Karpas-422 (cell line): ENCODE data around the gene CCL11. TPM values are rescaled to one million over a fixed set of nuclear protein-coding genes. Genes with fewer than 3 reads are reported as not detected.
"Not testable (repeated sequence)": the region's sequence is repeated elsewhere in the genome, so short reads cannot be mapped to it uniquely, and the experiment has no call there.

Source experiments
- DNase-seq: peaks from one replicate; pipeline ENCODE4 v3.0.0-alpha.2; 2015
- H2AFZ ChIP-seq: fragments of 200-600 bp; sonication (generic); 2 replicates; pipeline ENCODE4 v1.6.1; 2014; ENCODE audit warnings: antibody characterized with exemption, low read length, mixed read lengths
- H3K27ac ChIP-seq: fragments of 200-600 bp; sonication (generic); 2 replicates; pipeline ENCODE4 v1.5.1; 2014; ENCODE audit warnings: mild to moderate bottlenecking, low read length, moderate library complexity
- H3K27me3 ChIP-seq: fragments of 200-600 bp; sonication (generic); 2 replicates; pipeline ENCODE4 v1.6.1; 2014; ENCODE audit warnings: low read length, mixed read lengths
- H3K36me3 ChIP-seq: fragments of 200-600 bp; sonication (generic); 2 replicates; pipeline ENCODE4 v1.6.1; 2014; ENCODE audit warnings: low read length, mixed read lengths; ENCODE audit not compliant: insufficient read depth
- H3K4me1 ChIP-seq: fragments of 200-600 bp; sonication (generic); 2 replicates; pipeline ENCODE4 v1.6.1; 2014; ENCODE audit warnings: mild to moderate bottlenecking, low read length, mixed read lengths
- H3K4me2 ChIP-seq: fragments of 200-600 bp; sonication (generic); 2 replicates; pipeline ENCODE4 v1.6.1; 2014; ENCODE audit warnings: low read length, low read depth, mild to moderate bottlenecking; ENCODE audit not compliant: poor library complexity, severe bottlenecking
- H3K4me3 ChIP-seq: fragments of 200-600 bp; sonication (generic); 2 replicates; pipeline ENCODE4 v1.5.1; 2014; ENCODE audit warnings: mild to moderate bottlenecking, antibody characterized with exemption, low read length, mixed read lengths
- H3K79me2 ChIP-seq: fragments of 200-600 bp; sonication (generic); 2 replicates; pipeline ENCODE4 v1.6.1; 2014; ENCODE audit warnings: mild to moderate bottlenecking, low read length, mixed read lengths
- H3K9ac ChIP-seq: fragments of 200-600 bp; sonication (generic); 2 replicates; pipeline ENCODE4 v1.6.0; 2014; ENCODE audit warnings: low read length
- H3K9me2 ChIP-seq: fragments of 200-600 bp; sonication (generic), shearing (Covaris generic); replicated peaks from 2 replicates; pipeline ENCODE4 v1.6.0; 2014; ENCODE audit warnings: mild to moderate bottlenecking, low read length, moderate library complexity; ENCODE audit not compliant: insufficient read depth
- H3K9me3 ChIP-seq: fragments of 300-700, 200-600 bp; sonication (generic); 2 replicates; pipeline ENCODE4 v1.6.1; 2014; ENCODE audit warnings: low read length, mixed read lengths
- H4K20me1 ChIP-seq: fragments of 200-600 bp; sonication (generic); 2 replicates; pipeline ENCODE4 v1.6.1; 2014; ENCODE audit warnings: mild to moderate bottlenecking, antibody characterized with exemption, low read length, low read depth; ENCODE audit not compliant: insufficient read depth
- total RNA-seq: library from RNA; depleted of rRNA; stranded (reverse); fragments of >200 nt; shearing (Covaris generic); gene quantifications from 2 replicates; pipeline ENCODE4 v1.2.3, GENCODE V29; 2014; ENCODE audit warnings: low replicate concordance; rRNA removed

The CCL11 gene
- total RNA-seq, 1 experiment from 2014 or later: not detected

DNA sequence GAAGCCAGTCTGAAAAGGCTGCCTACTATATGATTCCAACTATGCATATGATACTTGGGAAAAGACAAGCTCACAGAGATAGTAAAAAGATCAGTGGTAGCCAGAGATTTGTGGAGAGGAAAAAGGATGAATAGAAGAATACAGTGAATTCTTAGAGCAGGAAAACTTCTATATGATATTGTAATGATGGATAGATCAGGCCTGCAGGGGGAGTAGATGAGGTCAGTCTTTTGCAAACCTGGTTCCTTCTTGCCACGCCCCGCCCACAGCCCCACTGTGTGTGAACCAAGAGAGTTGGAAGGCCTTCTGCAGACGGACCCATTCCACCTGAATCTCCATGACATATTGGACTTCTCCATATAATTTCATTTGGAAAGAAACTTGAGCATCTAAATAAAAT, 32.9 kb downstream of the CCL11 start:
- Histone ChIP-seq H3K4me1 (no peaks in the 10 kb centered on the region), H3K4me2 (no peak overlapping the region), H3K27ac (no peak overlapping the region), H3K9me2 (no peaks in the 10 kb centered on the region), H4K20me1 (no peaks in the 10 kb centered on the region), H2AFZ (no peak overlapping the region), H3K36me3 (no peaks in the 10 kb centered on the region), H3K9ac (no peak overlapping the region), H3K79me2 (no peaks in the 10 kb centered on the region), H3K4me3 (no peak overlapping the region), H3K9me3 (no peaks in the 10 kb centered on the region), H3K27me3 (no peaks in the 10 kb centered on the region)
- DNase-seq: peak; percentile 76

DNA sequence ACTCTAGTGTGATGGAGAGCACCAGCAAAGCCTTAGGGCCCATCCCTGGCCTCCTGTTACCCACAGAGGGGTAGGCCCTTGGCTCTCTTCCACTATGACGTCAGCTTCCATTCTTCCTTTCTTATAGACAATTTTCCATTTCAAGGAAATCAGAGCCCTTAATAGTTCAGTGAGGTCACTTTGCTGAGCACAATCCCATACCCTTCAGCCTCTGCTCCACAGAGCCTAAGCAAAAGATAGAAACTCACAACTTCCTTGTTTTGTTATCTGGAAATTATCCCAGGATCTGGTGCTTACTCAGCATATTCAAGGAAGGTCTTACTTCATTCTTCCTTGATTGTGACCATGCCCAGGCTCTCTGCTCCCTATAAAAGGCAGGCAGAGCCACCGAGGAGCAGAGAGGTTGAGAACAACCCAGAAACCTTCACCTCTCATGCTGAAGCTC, 33.5 kb downstream of the CCL11 start, which contains the start of gene CCL8:
CCL8 (plus strand) TSS at position 397 of the 445 bp plus-strand sequence. CDS start 67 bp downstream, outside the sequence.
- H3K9ac ChIP-seq: no peak within 1 kb of the TSS
- no peak within 1 kb of the TSS for H3K4me2 ChIP-seq
- no peaks in the 10 kb centered on the region for H3K9me2 ChIP-seq
- no peak within 1 kb of the TSS for H2AFZ ChIP-seq
- H4K20me1 ChIP-seq: no peaks in the 10 kb centered on the region
- H3K27me3 ChIP-seq: no peaks in the 10 kb centered on the region
- H3K79me2 ChIP-seq: no peaks in the 10 kb centered on the region
- H3K4me1 ChIP-seq: no peaks in the 10 kb centered on the region
- no peak within 1 kb of the TSS for H3K27ac ChIP-seq
- H3K4me3 ChIP-seq: no peak within 1 kb of the TSS
- no peaks in the 10 kb centered on the region for H3K36me3 ChIP-seq
- H3K9me3 ChIP-seq: no peaks in the 10 kb centered on the region
- no peak for DNase-seq

DNA sequence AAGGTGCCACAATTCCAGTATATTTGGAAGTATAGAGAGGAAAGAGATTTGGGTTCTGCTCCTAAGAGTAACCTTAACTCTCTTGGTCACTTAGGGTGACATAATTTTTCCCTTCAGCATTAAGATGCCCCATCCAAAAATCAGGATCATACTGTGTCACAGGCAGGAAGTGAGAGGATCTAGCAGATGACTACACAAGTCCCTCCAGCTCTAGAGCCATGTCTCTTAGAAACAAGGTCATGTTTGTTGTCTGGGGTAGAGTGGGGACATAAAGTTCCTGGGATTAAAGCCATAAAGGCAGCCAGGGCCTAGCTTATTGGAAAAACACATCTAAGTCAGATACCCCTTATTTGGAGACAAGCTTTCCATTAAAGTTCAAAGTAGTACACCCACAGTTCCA, 36.4 kb downstream of the CCL11 start:
- Histone ChIP-seq H3K4me1 (no peaks in the 10 kb centered on the region), H2AFZ (no peak overlapping the region), H3K9me2 (no peaks in the 10 kb centered on the region), H3K27me3 (no peaks in the 10 kb centered on the region), H3K9ac (no peak overlapping the region), H4K20me1 (no peaks in the 10 kb centered on the region), H3K4me3 (no peak overlapping the region), H3K36me3 (no peaks in the 10 kb centered on the region), H3K4me2 (no peak overlapping the region), H3K9me3 (no peaks in the 10 kb centered on the region), H3K27ac (no peak overlapping the region), H3K79me2 (no peaks in the 10 kb centered on the region)
- no peak for DNase-seq

DNA sequence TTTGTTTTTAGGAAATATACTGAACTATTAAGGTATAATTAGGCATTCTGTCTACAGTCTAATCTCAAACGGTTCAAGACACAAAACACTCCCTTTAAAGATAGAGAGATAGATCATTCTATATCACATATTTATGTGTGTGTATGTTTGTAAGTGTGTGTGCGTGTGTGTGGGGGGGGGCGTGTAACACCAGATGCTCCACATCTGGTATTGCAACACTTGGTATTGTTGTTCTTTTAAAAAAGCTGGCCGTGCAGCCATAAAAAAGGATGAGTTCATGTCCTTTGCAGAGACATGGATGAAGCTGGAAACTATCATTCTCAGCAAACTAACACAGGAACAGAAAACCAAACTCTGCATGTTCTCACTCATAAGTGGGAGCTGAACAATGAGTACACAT, 42.0 kb downstream of the CCL11 start:
- H3K9me2 ChIP-seq, H3K79me2 ChIP-seq, H3K9me3 ChIP-seq, H3K4me2 ChIP-seq, H3K4me1 ChIP-seq, H2AFZ ChIP-seq, H3K9ac ChIP-seq, H3K4me3 ChIP-seq, H3K36me3 ChIP-seq, H3K27me3 ChIP-seq, DNase-seq, H3K27ac ChIP-seq, H4K20me1 ChIP-seq: not testable (repeated sequence)

DNA sequence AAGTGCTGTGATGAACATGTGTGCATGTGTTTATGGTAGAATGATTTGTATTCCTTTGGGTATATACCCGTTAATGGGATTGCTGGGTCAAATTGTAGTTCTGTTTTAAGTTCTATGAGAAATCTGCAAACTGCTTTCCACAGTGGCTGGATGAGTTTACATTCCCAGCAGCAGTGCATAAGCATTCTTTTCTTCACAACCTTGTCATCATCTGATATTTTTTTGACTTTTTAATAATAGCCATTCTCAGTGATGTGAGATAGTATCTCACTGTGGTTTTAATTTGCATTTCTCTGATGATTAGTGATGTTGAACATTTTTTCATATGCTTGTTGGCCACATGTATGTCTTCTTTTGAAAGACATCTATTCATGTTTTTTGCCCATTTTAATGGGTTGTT, 52.2 kb downstream of the CCL11 start:
- Histone ChIP-seq H3K4me1 (peaks cover 4% of the 10 kb centered on the region; the same call in 1 of the 2 replicates), H3K9me2 (no peaks in the 10 kb centered on the region), H2AFZ (no peak overlapping the region), H3K4me2 (no peak overlapping the region), H4K20me1 (no peaks in the 10 kb centered on the region), H3K9me3 (no peaks in the 10 kb centered on the region), H3K9ac (no peak overlapping the region), H3K79me2 (no peaks in the 10 kb centered on the region), H3K4me3 (no peak overlapping the region), H3K27ac (no peak overlapping the region), H3K27me3 (no peaks in the 10 kb centered on the region), H3K36me3 (no peaks in the 10 kb centered on the region)
- DNase-seq: no peak

Other genes with a start within 250 kb of the CCL11 start
- not detected in 2 replicates for gene CCL2, start 30.5 kb upstream of the CCL11 start, total RNA-seq
- gene CCL7, start 15.5 kb upstream of the CCL11 start, total RNA-seq: not detected in 2 replicates
- gene CCL8, start 33.7 kb downstream of the CCL11 start, total RNA-seq: not detected in 2 replicates
- not detected in 2 replicates for gene CCL13, start 70.7 kb downstream of the CCL11 start, total RNA-seq
- not detected in 2 replicates for gene CCL1, start 77.5 kb downstream of the CCL11 start, total RNA-seq